Large intestine (tissue), 3 donors: ENCODE results near the gene WASF2. TPM values are rescaled to one million over a fixed set of nuclear protein-coding genes. Genes with fewer than 3 reads are reported as not detected.
A peak's percentile ranks its signal among the peaks of the same experiment; 100 is the strongest.
"Not testable (repeated sequence)": the region's sequence is repeated elsewhere in the genome, so short reads cannot be mapped to it uniquely, and the experiment has no call there.

Experiments used
- DNase-seq, 2 donors: peaks; one replicate each; pipeline versions ENCODE4 v3.0.0 to v3.0.0-alpha.2; 2013
- H3K27ac ChIP-seq: one replicate; pipeline ENCODE4 v1.5.1; 2013; ENCODE audit warnings: low read length
- H3K27me3 ChIP-seq: 2 replicates; pipeline ENCODE4 v1.6.1; 2013; ENCODE audit warnings: low read length; ENCODE audit not compliant: control insufficient read depth, insufficient read depth
- H3K36me3 ChIP-seq: 2 replicates; pipeline ENCODE4 v1.6.1; 2013; ENCODE audit warnings: low read length; ENCODE audit not compliant: control insufficient read depth, insufficient read depth
- H3K4me1 ChIP-seq: one replicate; pipeline ENCODE4 v1.6.1; 2013; ENCODE audit warnings: low read length; ENCODE audit not compliant: control insufficient read depth, insufficient read depth
- H3K4me3 ChIP-seq: one replicate; pipeline ENCODE4 v1.5.1; 2013; ENCODE audit warnings: low read length
- H3K9me3 ChIP-seq: one replicate; pipeline ENCODE4 v1.6.1; 2013; ENCODE audit warnings: mild to moderate bottlenecking, low read depth, low read length, moderate library complexity; ENCODE audit not compliant: control insufficient read depth
- WGBS: methylation state at CpG from one replicate; pipeline ENCODE4 v1.1.5; 2013; ENCODE audit warnings: low lambda C conversion rate; ENCODE audit not compliant: insufficient coverage; 5-methylcytosine and 5-hydroxymethylcytosine counted together
- polyA plus RNA-seq: library from polyadenylated mRNA; unstranded; fragments of 120-200 nt; gene quantifications from one replicate; pipeline ENCODE4 v1.2.1, GENCODE V29; 2013

Gene WASF2
- polyA plus RNA-seq, 1 donor: 56.0 TPM

GRCh38 chr1:27406791-27407190 lies 83.2 kb downstream of the WASF2 start:
- no CpG with 5 or more reads among the region's 2 CpGs for WGBS
- DNase-seq, H3K27ac ChIP-seq, H3K4me3 ChIP-seq, H3K27me3 ChIP-seq, H3K4me1 ChIP-seq, H3K9me3 ChIP-seq: not testable (repeated sequence)
- peaks cover 61% of the 10 kb centered on the region for H3K36me3 ChIP-seq

- Histone ChIP-seq H3K36me3 (peaks cover 58% of the 10 kb centered on the region), H3K27ac (no peak overlapping the region), H3K4me3 (no peak overlapping the region), H3K4me1 (peaks cover 9% of the 10 kb centered on the region), H3K9me3 (no peaks in the 10 kb centered on the region), H3K27me3 (no peaks in the 10 kb centered on the region)
- no CpG with 5 or more reads among the region's 4 CpGs for WGBS
- no peak for DNase-seq
These were observed 83.6 kb downstream of the WASF2 start for GRCh38 chr1:27406362-27406680.

- WGBS: no CpG with 5 or more reads among the region's 18 CpGs
- H3K4me1 ChIP-seq: not testable (repeated sequence)
- H3K36me3 ChIP-seq: peaks cover 53% of the 10 kb centered on the region
These were observed 84.2 kb downstream of the WASF2 start for GRCh38 chr1:27405598-27406361.

GRCh38 chr1:27405074-27405473 lies 84.9 kb downstream of the WASF2 start:
- no CpG with 5 or more reads among the region's 13 CpGs for WGBS
- Histone ChIP-seq H3K4me3 (no peak overlapping the region), H3K27me3 (no peaks in the 10 kb centered on the region), H3K9me3 (no peaks in the 10 kb centered on the region), H3K27ac (no peak overlapping the region), H3K36me3 (peaks cover 46% of the 10 kb centered on the region), H3K4me1 (peaks cover 9% of the 10 kb centered on the region)
- no peak for DNase-seq

More at GRCh38 chr1:27405598-27406361, 84.2 kb downstream of the WASF2 start:
- DNase-seq, H3K27ac ChIP-seq, H3K4me3 ChIP-seq, H3K27me3 ChIP-seq, H3K9me3 ChIP-seq: not testable (repeated sequence)

GRCh38 chr1:27403931-27404330 lies 86.0 kb downstream of the WASF2 start:
- Histone ChIP-seq H3K27me3 (no peaks in the 10 kb centered on the region), H3K36me3 (peaks cover 37% of the 10 kb centered on the region), H3K9me3 (no peaks in the 10 kb centered on the region), H3K4me1 (peaks cover 18% of the 10 kb centered on the region), H3K27ac (peak overlapping the region; percentile 37), H3K4me3 (no peak overlapping the region)
- DNase-seq: no peak

- peaks cover 25% of the 10 kb centered on the region for H3K4me1 ChIP-seq
- no CpG with 5 or more reads among the region's 24 CpGs for WGBS
- H3K4me3 ChIP-seq: no peak overlapping the region
- peaks cover 29% of the 10 kb centered on the region for H3K36me3 ChIP-seq
- DNase-seq: peak in 1 of 2 donors; percentile 27
- H3K27ac ChIP-seq: peak overlapping the region; percentile 49
- H3K27me3 ChIP-seq: no peaks in the 10 kb centered on the region
- no peaks in the 10 kb centered on the region for H3K9me3 ChIP-seq
These were observed 86.8 kb downstream of the WASF2 start for GRCh38 chr1:27403065-27403726.

GRCh38 chr1:27402349-27402754 lies 87.6 kb downstream of the WASF2 start:
- Histone ChIP-seq H3K27me3 (no peaks in the 10 kb centered on the region), H3K9me3 (no peaks in the 10 kb centered on the region), H3K36me3 (peaks cover 21% of the 10 kb centered on the region), H3K4me3 (no peak overlapping the region), H3K4me1 (peaks cover 27% of the 10 kb centered on the region), H3K27ac (peak overlapping the region; percentile 49)
- peak; percentile 79 for DNase-seq
- no CpG with 5 or more reads among the region's 8 CpGs for WGBS

GRCh38 chr1:27400963-27401341 lies 89.0 kb downstream of the WASF2 start:
- WGBS: no CpG with 5 or more reads among the region's 5 CpGs
- H3K27ac ChIP-seq: no peak overlapping the region
- peaks cover 7% of the 10 kb centered on the region for H3K36me3 ChIP-seq
- no peaks in the 10 kb centered on the region for H3K27me3 ChIP-seq
- H3K4me1 ChIP-seq: peaks cover 27% of the 10 kb centered on the region
- no peak for DNase-seq
- H3K9me3 ChIP-seq: no peaks in the 10 kb centered on the region
- no peak overlapping the region for H3K4me3 ChIP-seq

- no peak for DNase-seq
- H3K27ac ChIP-seq: no peak overlapping the region
- WGBS: no CpG with 5 or more reads among the region's 13 CpGs
- no peaks in the 10 kb centered on the region for H3K9me3 ChIP-seq
- H3K4me3 ChIP-seq: no peak overlapping the region
- H3K27me3 ChIP-seq: no peaks in the 10 kb centered on the region
- H3K36me3 ChIP-seq: peaks cover 6% of the 10 kb centered on the region
- peaks cover 27% of the 10 kb centered on the region for H3K4me1 ChIP-seq
These were observed 89.6 kb downstream of the WASF2 start for GRCh38 chr1:27400082-27400962.

GRCh38 chr1:27399251-27400025 lies 90.5 kb downstream of the WASF2 start:
- no CpG with 5 or more reads among the region's 19 CpGs for WGBS
- Histone ChIP-seq H3K4me3 (no peak overlapping the region), H3K36me3 (no peaks in the 10 kb centered on the region), H3K4me1 (peaks cover 27% of the 10 kb centered on the region), H3K27ac (no peak overlapping the region), H3K27me3 (no peaks in the 10 kb centered on the region), H3K9me3 (no peaks in the 10 kb centered on the region)
- DNase-seq: peak in 1 of 2 donors; percentile 30
